Suprapubic skin (tissue), 4 donors: ENCODE measurements around the gene GNA12. TPM values are rescaled to one million over a fixed set of nuclear protein-coding genes. Genes with fewer than 3 reads are reported as not detected.

Source experiments
- DNase-seq, 2 donors: peaks; one replicate each; pipeline ENCODE4 v3.0.0-alpha.2; 2019; ENCODE audit warnings: low spot score in 2 of 2
- H3K27ac ChIP-seq: fragments of 200-600 bp; sonication (generic); one replicate; pipeline ENCODE4 v1.5.1; 2019
- H3K27me3 ChIP-seq: fragments of 200-600 bp; sonication (generic); one replicate; pipeline ENCODE4 v1.5.1; 2019
- H3K36me3 ChIP-seq: fragments of 200-600 bp; sonication (generic); one replicate; pipeline ENCODE4 v1.5.1; 2019
- H3K4me1 ChIP-seq: fragments of 200-600 bp; sonication (generic); one replicate; pipeline ENCODE4 v1.5.1; 2019
- H3K4me3 ChIP-seq: fragments of 200-600 bp; sonication (generic); one replicate; pipeline ENCODE4 v1.5.1; 2019; ENCODE audit warnings: mild to moderate bottlenecking
- H3K9me3 ChIP-seq: fragments of 200-600 bp; sonication (generic); one replicate; pipeline ENCODE4 v1.5.1; 2019
- EP300 ChIP-seq: sonication (generic); formaldehyde crosslinking; IDR thresholded peaks from one replicate; pipeline ENCODE4 v1.6.1; 2017; ENCODE audit warnings: antibody characterized with exemption
- POLR2A ChIP-seq, 2 donors: fragments of 450-650 bp; IDR thresholded peaks; one replicate each; pipeline ENCODE4 v1.6.1; 2017; ENCODE audit warnings: antibody characterized with exemption in 2 of 2, mild to moderate bottlenecking in 2 of 2, moderate library complexity in 2 of 2
- POLR2AphosphoS5 ChIP-seq, 3 donors: sonication (generic); formaldehyde crosslinking; IDR thresholded peaks; one replicate each; pipeline ENCODE4 v1.6.1; 2017; ENCODE audit warnings: antibody characterized with exemption in 3 of 3
- WGBS: methylation state at CpG from one replicate; pipeline ENCODE4 v1.1.5; 2018; 5-methylcytosine and 5-hydroxymethylcytosine counted together
- total RNA-seq, 4 donors: library from RNA; depleted of rRNA; stranded (reverse); fragments of >200 nt; gene quantifications; one replicate each; pipeline ENCODE4 v1.1.0, GENCODE V29; 2016
- TF ChIP-seq, protein P1 (sequence below), 2 donors: fragments of 200-600 bp in 1 of 2; fragments of 450-650 bp in 1 of 2; sonication (generic) in 1 of 2; IDR thresholded peaks; one replicate each; pipeline ENCODE4 v1.5.1; 2016 to 2019; ENCODE audit warnings: antibody characterized with exemption in 2 of 2, mild to moderate bottlenecking in 1 of 2, moderate library complexity in 1 of 2

Gene GNA12
- total RNA-seq, 4 donors from 2014 or later: 9.7 to 15.0 (median 13.3) TPM

DNA sequence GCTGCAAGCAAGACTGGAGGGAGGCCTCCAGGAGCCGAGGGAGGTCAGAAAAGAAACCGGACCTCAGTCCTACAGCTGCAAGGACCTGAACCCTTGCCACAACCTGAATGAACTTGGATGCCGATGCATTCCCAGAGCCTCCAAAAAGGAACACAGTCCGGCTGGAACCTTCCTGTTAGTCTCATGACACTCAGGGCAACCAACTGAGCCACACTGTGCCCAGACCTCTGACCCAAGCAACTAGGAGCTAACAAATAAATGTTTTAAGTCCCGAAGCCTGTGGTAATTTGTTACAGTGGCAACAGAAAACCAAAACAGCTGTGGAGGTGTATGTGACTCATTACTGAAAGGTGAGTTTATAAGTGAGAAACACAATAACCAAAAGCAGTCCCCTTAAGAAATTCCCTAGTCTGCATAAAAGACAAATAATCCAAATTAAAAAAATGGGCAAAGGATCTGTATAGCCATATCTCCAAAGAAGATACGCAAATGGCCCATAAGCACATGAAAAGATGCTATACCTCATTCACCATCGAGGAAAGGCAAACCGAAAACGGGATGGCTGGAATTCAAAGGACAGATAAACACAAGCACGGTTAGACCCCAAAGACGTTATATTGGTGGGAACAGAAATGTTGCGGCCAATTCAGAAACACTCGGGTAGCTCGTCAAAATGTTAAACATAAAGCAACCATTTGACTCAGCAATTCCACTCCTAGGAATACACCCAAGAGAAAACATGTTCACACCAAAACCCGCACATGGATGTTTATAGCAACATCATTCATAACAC lies 24.8 kb downstream of the GNA12 start:
- Histone ChIP-seq H3K4me3 (no peak overlapping the region), H3K27me3 (no peaks in the 10 kb centered on the region), H3K4me1 (peaks cover 18% of the 10 kb centered on the region), H3K9me3 (no peaks in the 10 kb centered on the region), H3K36me3 (no peaks in the 10 kb centered on the region), H3K27ac (no peak overlapping the region)
- 88% methylated on average over 15 of the region's 15 CpGs for whole genome bisulfite sequencing
- no peak for DNase-seq
- TF ChIP-seq, protein P1, sequence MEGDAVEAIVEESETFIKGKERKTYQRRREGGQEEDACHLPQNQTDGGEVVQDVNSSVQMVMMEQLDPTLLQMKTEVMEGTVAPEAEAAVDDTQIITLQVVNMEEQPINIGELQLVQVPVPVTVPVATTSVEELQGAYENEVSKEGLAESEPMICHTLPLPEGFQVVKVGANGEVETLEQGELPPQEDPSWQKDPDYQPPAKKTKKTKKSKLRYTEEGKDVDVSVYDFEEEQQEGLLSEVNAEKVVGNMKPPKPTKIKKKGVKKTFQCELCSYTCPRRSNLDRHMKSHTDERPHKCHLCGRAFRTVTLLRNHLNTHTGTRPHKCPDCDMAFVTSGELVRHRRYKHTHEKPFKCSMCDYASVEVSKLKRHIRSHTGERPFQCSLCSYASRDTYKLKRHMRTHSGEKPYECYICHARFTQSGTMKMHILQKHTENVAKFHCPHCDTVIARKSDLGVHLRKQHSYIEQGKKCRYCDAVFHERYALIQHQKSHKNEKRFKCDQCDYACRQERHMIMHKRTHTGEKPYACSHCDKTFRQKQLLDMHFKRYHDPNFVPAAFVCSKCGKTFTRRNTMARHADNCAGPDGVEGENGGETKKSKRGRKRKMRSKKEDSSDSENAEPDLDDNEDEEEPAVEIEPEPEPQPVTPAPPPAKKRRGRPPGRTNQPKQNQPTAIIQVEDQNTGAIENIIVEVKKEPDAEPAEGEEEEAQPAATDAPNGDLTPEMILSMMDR (IDR thresholded peaks at IDR 0.05): no peak
- TF ChIP-seq EP300: no peak
- TF ChIP-seq POLR2AphosphoS5 (IDR thresholded peaks at IDR 0.05): no peak
- TF ChIP-seq POLR2A (IDR thresholded peaks at IDR 0.05): no peak

DNA sequence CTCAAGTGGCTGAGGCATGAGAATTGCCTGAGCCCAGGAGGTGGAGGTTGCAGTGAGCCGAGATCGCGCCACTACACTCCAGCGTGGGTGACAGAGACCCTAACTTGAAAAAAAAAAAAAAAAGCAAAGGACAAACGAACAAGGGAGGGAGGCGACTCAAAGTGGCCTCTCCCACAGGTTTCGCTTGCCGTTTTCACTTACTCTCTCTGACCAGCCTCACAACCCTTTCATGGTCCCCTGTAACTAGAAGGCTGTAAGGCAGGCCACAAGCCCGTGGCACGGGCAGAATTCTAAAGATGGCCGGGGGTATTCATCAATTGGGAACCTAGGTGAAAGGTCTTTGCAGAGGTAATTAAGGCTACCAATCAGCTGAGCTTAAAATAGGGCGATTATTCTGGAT lies 25.5 kb downstream of the GNA12 start:
- 94% methylated on average over 12 of the region's 12 CpGs for WGBS
- Histone ChIP-seq H3K27ac (no peak overlapping the region), H3K27me3 (no peaks in the 10 kb centered on the region), H3K4me3 (no peak overlapping the region), H3K36me3 (no peaks in the 10 kb centered on the region), H3K4me1 (peaks cover 18% of the 10 kb centered on the region), H3K9me3 (no peaks in the 10 kb centered on the region)
- DNase-seq: no peak
- TF ChIP-seq POLR2AphosphoS5 (IDR thresholded peaks at IDR 0.05) (no peak), POLR2A (IDR thresholded peaks at IDR 0.05) (no peak), EP300 (no peak)
- TF ChIP-seq, protein P1 (IDR thresholded peaks at IDR 0.05): no peak

DNA sequence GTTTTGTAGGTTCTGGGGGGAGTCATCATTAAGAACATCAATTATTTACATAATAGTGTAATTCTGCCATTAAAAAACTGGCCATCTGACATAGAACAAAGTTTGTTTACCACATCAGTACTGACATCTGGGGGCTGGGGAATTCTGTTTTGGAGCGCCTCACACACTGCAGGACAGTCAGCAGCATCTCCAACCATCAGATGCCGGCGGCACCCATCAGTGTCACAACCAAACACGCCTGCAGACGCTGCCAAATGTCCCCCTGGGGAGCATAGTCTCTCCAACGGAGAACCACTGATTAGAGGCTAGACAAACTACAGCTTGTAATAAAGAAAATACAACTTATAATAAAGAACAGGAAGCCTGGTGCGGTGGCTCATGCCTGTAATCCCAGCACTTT lies 26.0 kb downstream of the GNA12 start:
- H3K4me1 ChIP-seq: peaks cover 18% of the 10 kb centered on the region
- TF ChIP-seq EP300 (no peak), POLR2A (IDR thresholded peaks at IDR 0.05) (no peak)
- TF ChIP-seq, protein P1 (IDR thresholded peaks at IDR 0.05): no peak
- no peak overlapping the region for H3K4me3 ChIP-seq
- no peak overlapping the region for H3K27ac ChIP-seq
- no peaks in the 10 kb centered on the region for H3K36me3 ChIP-seq
- DNase-seq: no peak
- H3K27me3 ChIP-seq: no peaks in the 10 kb centered on the region
- WGBS: 80% methylated on average over 7 of the region's 7 CpGs
- no peaks in the 10 kb centered on the region for H3K9me3 ChIP-seq

DNA sequence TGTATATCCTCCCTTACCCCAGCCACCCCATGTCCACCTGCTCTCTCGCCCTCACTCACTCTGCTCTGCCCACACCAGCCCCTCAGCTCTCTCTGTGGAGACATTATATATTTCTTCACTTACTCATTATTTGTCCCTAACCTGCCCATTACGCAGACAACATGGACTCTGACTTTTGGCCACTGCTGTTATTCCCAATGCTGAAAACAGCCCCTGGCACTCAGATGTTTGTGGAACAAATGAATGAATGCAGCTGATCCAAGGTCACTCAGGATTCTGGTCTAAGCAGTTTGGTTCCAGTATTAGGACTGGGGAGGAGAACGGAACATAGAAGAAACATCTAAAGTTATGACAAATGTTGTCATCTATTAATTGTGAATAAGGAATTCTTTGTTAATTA lies 26.7 kb downstream of the GNA12 start:
- no peak for DNase-seq
- H3K4me3 ChIP-seq: no peak overlapping the region
- no peak overlapping the region for H3K27ac ChIP-seq
- no peaks in the 10 kb centered on the region for H3K9me3 ChIP-seq
- no peaks in the 10 kb centered on the region for H3K27me3 ChIP-seq
- TF ChIP-seq EP300: no peak
- TF ChIP-seq, protein P1 (IDR thresholded peaks at IDR 0.05): no peak
- no peak for TF ChIP-seq POLR2A (IDR thresholded peaks at IDR 0.05)
- TF ChIP-seq POLR2AphosphoS5 (IDR thresholded peaks at IDR 0.05): no peak
- H3K36me3 ChIP-seq: no peaks in the 10 kb centered on the region
- peaks cover 18% of the 10 kb centered on the region for H3K4me1 ChIP-seq
- 72% methylated on average over 3 of the region's 3 CpGs for WGBS

- Histone ChIP-seq H3K27ac (no peak overlapping the region), H3K4me1 (peaks cover 12% of the 10 kb centered on the region)
- no peak for DNase-seq
Measured at GRCh38 chr7:2815875-2816245, 28.2 kb downstream of the GNA12 start.

More at GRCh38 chr7:2815875-2816245, 28.2 kb downstream of the GNA12 start:
- H3K36me3 ChIP-seq: no peaks in the 10 kb centered on the region
- TF ChIP-seq POLR2AphosphoS5 (IDR thresholded peaks at IDR 0.05) (no peak), POLR2A (IDR thresholded peaks at IDR 0.05) (no peak), EP300 (no peak)
- TF ChIP-seq, protein P1 (IDR thresholded peaks at IDR 0.05): no peak
- H3K9me3 ChIP-seq: no peaks in the 10 kb centered on the region
- WGBS: 86% methylated on average over 16 of the region's 16 CpGs
- no peak overlapping the region for H3K4me3 ChIP-seq
- H3K27me3 ChIP-seq: no peaks in the 10 kb centered on the region
